ENCODE results near the gene TWIST1.

The TWIST1 gene

DNA sequence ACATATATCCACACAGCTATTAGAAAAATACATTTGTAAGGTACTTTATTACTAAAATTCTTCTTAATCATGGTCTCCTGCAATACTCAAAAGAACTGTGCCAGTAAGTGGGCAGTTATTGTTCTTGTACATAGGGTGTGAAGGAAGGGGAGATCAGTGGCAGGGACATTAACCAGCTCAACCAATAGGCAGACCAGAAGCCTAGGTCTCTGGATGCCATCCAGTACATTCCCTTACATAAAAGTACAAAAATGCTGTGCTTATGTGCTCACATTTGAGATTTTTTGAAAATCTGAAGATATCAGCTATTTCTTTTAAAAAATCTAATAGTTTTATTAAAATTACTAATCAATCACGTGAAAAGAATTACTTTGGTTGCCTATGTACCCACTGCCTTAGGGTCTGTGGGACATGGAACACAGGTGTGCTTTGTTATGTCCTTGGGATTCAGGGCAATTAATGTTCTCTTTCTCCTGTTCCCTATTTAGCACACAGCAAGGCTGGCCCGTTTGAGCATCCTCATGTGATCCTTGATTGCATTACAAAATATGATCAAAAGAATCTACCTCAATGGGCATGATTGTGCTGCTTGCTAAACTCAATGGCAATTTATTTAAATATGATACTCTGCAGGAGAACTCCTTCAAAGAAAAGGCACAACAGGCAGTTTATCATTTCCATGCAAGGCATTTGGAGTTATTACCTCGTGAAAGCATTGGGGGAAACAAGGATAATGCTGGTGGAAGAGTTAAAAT lies 22.7 kb downstream of the TWIST1 start:
- no peak for DNase-seq (ENCODE audit: low read depth in 2 of 2)

DNA sequence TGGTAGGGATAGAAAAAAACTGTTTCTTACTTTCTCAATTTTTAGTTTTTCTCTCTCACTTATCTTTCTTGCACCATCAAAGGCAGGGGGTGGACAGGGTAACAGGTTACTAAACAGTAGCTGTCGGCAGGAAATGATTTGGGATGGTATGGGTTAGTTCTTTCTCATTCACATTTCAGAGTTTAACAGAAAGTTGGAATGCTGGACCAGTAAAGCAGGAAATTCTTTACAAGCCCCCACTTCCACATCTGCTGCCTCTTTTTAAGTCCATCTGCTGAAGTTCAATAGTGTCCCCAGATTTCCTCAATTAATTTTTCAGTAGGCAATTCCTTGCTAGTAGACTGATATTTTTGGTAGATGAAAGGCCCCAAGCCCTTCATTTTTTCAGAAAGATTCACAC lies 23.3 kb downstream of the TWIST1 start:
- DNase-seq (ENCODE audit: low read depth in 2 of 2): no peak

DNA sequence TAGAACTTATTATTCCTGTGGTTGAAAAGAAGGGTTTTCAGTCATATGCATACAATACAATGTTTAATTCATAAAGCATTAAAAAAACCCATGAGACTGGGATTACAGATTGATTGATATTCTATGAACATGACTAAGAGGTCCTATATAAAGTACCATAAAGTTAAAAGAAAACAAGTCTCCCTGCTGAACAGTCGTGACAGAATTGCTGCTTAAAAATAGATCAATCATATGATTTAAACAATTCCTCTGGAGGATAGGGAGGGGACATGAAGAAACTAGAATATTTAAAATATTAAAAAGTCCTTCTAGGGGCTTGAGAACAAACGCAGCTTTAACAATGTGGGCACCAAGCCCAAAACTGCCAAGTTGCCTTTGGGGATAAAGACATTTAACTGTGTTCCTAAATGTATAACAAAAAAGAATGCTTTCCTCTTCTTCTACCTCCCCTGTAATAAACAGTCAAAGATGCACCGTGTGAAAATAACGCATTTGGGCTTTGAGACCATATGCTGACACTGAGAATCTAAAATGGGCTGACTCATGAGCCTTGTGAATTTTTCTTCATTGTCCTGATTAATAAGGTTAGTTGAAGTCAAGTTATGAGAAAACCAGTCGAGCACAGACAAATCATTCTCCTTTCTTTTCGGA lies 25.8 kb downstream of the TWIST1 start:
- DNase-seq (ENCODE audit: low read depth in 2 of 2): no peak

DNA sequence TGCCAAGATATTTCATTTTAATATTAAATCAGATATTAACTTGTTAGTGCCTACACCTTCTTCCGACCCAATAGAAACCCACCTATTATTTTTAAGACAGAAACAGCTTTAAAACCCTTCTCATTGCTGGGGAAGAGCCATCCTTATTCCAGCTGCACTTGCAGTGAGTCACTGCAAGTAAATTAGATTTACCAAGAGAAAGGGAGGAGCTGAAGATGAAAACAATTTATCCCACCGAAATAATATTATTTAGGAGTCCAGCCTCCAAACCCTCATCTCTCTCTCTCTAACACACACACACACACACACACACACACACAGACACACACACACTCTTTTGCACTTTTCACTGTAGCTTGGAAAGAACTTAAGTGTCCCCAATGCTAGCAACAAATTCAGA lies 26.9 kb downstream of the TWIST1 start:
- no peak for DNase-seq (ENCODE audit: low read depth in 2 of 2)

DNA sequence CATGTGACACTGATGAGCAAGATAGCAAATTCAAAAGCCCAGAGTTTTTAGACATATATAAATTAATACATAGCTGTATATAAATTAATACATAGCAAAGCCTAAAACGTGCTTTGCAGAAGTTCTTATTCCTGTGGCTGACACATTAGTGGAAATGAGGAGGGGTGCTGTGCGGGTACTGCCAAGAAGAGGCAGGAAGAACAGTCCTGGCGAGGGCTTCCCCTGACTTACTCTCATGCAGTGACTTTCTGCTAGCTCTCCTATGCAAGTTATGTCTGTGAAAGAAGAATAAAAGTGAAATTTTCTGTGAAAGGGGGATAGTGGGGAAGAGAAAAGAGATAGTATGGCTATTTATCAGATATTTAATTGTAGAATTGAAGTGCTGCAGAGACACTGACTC lies 27.6 kb downstream of the TWIST1 start:
- no peak for DNase-seq (ENCODE audit: low read depth in 2 of 2)

DNA sequence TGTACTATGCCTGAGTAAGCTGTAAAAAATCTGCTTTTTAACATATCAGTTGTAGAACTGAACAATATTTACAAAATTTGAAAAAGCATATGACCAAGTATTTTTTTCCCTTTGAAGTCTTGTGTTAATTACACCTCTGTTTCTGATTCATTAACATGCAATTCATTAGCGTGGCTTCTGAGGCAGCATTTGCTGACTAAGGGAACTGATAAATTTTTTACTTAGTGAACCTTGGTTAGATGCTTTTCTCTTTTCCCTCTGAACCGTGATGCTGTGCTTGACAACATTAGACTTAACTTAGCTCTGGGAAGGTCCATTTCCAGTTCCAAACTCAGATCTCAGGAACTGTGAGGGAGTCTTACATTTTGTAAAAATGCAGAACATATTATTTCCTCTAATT lies 28.1 kb downstream of the TWIST1 start:
- DNase-seq (ENCODE audit: low read depth in 2 of 2): no peak

DNA sequence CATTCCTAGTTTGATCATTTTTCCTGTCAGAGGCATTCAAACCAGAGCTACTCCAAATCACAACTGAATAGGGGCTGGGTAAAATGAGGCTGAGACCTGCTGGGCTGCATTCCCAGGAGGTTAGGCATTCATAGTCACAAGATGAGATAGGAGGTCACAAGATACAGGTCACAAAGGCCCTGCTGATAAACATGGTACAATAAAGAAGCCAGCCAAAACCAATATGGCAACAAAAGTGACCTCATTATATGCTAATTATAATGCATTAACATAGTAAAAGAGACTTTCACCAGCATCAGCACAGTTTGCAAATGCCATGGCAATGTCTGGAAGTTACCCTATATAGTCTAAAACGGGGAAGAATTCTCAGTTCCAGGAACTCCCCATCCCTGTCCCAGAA lies 37.3 kb downstream of the TWIST1 start:
- DNase-seq (ENCODE audit: low read depth in 2 of 2): no peak

DNA sequence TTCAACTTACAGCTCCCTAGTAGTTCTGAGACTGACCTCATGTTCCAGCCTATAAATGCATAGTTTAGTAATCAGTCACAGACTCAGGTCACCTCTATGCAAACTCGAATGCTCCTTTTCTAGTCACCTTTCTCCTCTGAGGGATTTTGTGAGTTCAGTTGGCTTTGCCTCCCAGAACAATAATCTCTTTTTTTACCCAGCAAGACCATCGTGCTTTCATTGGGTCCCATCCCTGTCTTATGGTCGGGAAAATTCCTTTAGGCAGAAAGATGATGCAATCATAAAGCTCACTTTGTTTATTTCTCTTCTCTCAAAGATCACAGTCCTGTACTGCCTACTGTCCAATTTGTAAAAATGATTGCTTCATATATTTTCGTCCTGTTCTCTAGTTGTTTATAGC lies 38.4 kb downstream of the TWIST1 start:
- no peak for DNase-seq (ENCODE audit: low read depth in 2 of 2)

DNA sequence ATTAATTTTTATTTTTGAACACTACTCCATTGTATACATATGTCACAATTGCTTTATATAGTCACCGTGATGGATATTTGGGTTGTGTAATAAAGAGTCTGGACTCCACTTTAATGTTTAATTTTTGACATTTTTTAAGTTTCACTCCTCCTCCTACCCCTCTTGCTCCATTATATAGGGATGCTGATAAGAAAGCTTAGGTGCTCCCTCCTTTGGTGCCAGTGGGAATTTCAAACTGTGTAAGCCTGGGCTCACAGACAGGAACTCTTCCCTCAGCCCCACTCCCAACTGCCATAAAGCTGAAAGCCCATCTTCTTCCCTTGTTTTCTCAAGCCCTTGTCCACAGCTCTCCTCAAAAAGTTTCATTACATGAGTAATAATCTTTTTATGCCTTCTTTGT lies 47.6 kb downstream of the TWIST1 start:
- DNase-seq (ENCODE audit: low read depth in 2 of 2): no peak

DNA sequence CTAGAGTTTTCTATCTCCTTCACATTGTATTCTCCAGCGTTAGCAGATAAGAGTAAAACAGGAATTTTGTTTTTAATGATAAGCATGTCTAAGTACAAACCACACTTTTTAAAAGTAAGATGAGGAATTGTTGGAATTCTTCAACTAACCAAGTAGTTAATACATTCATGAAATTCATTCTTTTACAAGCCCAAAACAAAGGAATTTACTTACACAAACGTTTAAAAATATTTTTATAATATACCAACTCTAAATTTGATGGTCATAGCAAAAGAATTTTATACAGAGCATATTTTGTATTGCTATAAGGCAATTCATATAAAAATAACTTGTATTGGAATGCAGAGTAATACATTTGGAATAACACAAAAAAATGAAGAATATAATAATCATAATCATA lies 51.3 kb downstream of the TWIST1 start:
- no peak for DNase-seq (ENCODE audit: low read depth in 2 of 2)
